ENCODE results near the gene COL16A1.

DNA sequence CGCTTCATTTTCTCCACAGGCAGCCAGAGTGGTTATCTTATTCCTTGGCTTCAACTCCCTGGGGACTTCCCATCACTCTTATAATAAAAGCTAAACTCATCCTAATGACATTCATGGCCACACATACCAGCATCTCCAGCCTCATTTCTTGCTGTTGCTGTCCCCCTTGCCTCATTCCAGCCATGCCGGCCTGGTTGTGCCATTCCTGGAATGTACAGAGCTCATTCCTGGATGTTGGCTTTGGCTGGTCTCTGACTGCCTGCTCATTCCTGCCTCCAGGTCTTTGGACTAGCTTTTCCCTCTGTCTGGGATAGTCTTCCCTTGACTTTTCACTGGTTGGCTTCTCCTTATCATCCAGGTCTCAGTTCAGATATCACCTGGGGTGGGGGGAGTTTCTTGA is 56.7 kb downstream of the COL16A1 start:
- TF ChIP-seq CTCF (conservative IDR thresholded peaks at IDR 0.05; ENCODE audit: low read length) (no peak), EZH2phosphoT487 (IDR thresholded peaks at IDR 0.05; ENCODE audit: borderline replicate concordance) (no peak)

Measured in Loucy (cell line).